ENCODE data around the gene MBTPS1. TPM values are rescaled to one million over a fixed set of nuclear protein-coding genes. Genes with fewer than 3 reads are reported as not detected.

MBTPS1 gene
- total and polyA plus RNA-seq, 9 of the 15 experiments (the other 6 are each of a cell fraction or from before 2014, with no cell fraction given) = 2.8 to 57.6 (median 43.8) TPM

GRCh38 chr16:84116720-84117493 lies at the start of gene MBTPS1 (continued):
- TF ChIP-seq JUNB (CRISPR knock-in tag; conservative IDR thresholded peaks at IDR 0.05) = no peak
- TF ChIP-seq SNIP1 (IDR thresholded peaks at IDR 0.05; ENCODE audit: low read depth) = no peak
- no peak for TF ChIP-seq POU5F1 (IDR thresholded peaks at IDR 0.05; ENCODE audit: borderline replicate concordance, low read depth, low read length, partially characterized antibody)
- no peak for TF ChIP-seq NCOA6 (IDR thresholded peaks at IDR 0.05)
- TF ChIP-seq ATF4 (CRISPR knock-in tag; IDR thresholded peaks at IDR 0.05) = 0 out of 2 replicates have a peak, but pooled peaks have one; percentile 46
- no peak for TF ChIP-seq GTF2A2 (tag; IDR thresholded peaks at IDR 0.05)
- no peak for TF ChIP-seq PHTF2 (CRISPR knock-in tag; IDR thresholded peaks at IDR 0.05)
- TF ChIP-seq ARNT (IDR thresholded peaks at IDR 0.05) = no peak
- TF ChIP-seq ATF2 (CRISPR knock-in tag; IDR thresholded peaks at IDR 0.05) = no peak
- no peak for TF ChIP-seq CBFA2T2 (conservative IDR thresholded peaks at IDR 0.05)
- TF ChIP-seq MAFF (IDR thresholded peaks at IDR 0.05; ENCODE audit: low read length) = peak; percentile 49; the same call in 1 of the 2 replicates
- TF ChIP-seq SRSF9 (IDR thresholded peaks at IDR 0.05; ENCODE audit: borderline replicate concordance, low read depth, low read length) = no peak
- no peak for TF ChIP-seq COPS2 (conservative IDR thresholded peaks at IDR 0.05)
- TF ChIP-seq TCFL5 (CRISPR knock-in tag; conservative IDR thresholded peaks at IDR 0.05) = no peak
- peak; percentile 21; the same call in 1 of the 2 replicates for TF ChIP-seq KAT7 (CRISPR knock-in tag; IDR thresholded peaks at IDR 0.05; ENCODE audit: borderline replicate concordance)
- TF ChIP-seq POLR2G (IDR thresholded peaks at IDR 0.05; ENCODE audit: low read depth, low read length) = peak; percentile 98
- TF ChIP-seq HMG20A (CRISPR knock-in tag; conservative IDR thresholded peaks at IDR 0.05) = no peak
- no peak for TF ChIP-seq HBP1 (CRISPR knock-in tag; IDR thresholded peaks at IDR 0.05)
- peak; percentile 85 for TF ChIP-seq NR2F6 (CRISPR knock-in tag; IDR thresholded peaks at IDR 0.05)
- TF ChIP-seq IRF9 (tag; IDR thresholded peaks at IDR 0.05) = no peak
- TF ChIP-seq ZSCAN29 (IDR thresholded peaks at IDR 0.05) = no peak
- TF ChIP-seq NFIC (IDR thresholded peaks at IDR 0.05) = peak; percentile 31; the same call in 1 of the 2 replicates
- TF ChIP-seq ZFP30 (CRISPR knock-in tag; IDR thresholded peaks at IDR 0.05; ENCODE audit: borderline replicate concordance) = no peak
- TF ChIP-seq ELF2 (CRISPR knock-in tag; IDR thresholded peaks at IDR 0.05) = no peak
- TF ChIP-seq GABPB1 (CRISPR knock-in tag; IDR thresholded peaks at IDR 0.05) = peak; percentile 66; the same call in 1 of the 2 replicates
- peak; percentile 82; the same call in 1 of the 2 replicates for TF ChIP-seq ZFX (CRISPR knock-in tag; IDR thresholded peaks at IDR 0.05)
